Uterus (tissue), 4 donors: ENCODE measurements around the gene KCNIP3. TPM values are rescaled to one million over a fixed set of nuclear protein-coding genes. Genes with fewer than 3 reads are reported as not detected.

Source experiments
- DNase-seq, 2 donors: peaks; one replicate each; pipeline ENCODE4 v3.0.0-alpha.2; 2019 to 2020
- H3K27ac ChIP-seq, 2 donors: fragments of 200-600 bp; sonication (generic); 1 replicate in 1 of 2; 2 replicates in 1 of 2; pipeline ENCODE4 v1.5.1; 2016 to 2018
- H3K27me3 ChIP-seq, 2 donors: fragments of 200-600 bp; sonication (generic); one replicate each; pipeline ENCODE4 v1.5.1; 2018 to 2019; ENCODE audit warnings: control low read depth in 1 of 2
- H3K36me3 ChIP-seq, 2 donors: fragments of 200-600 bp; sonication (generic); one replicate each; pipeline ENCODE4 v1.5.1; 2019; ENCODE audit warnings: control low read depth in 1 of 2
- H3K4me1 ChIP-seq, 2 donors: fragments of 200-600 bp; sonication (generic); one replicate each; pipeline ENCODE4 v1.5.1; 2018 to 2019; ENCODE audit warnings: control low read depth in 1 of 2
- H3K4me3 ChIP-seq, 2 donors: fragments of 200-600 bp; sonication (generic); 1 replicate in 1 of 2; 2 replicates in 1 of 2; pipeline ENCODE4 v1.5.1; 2018 to 2019; ENCODE audit warnings: mild to moderate bottlenecking in 1 of 2
- H3K9me3 ChIP-seq, 2 donors: fragments of 200-600 bp; sonication (generic); one replicate each; pipeline ENCODE4 v1.5.1; 2019; ENCODE audit warnings: control low read depth in 1 of 2
- POLR2A ChIP-seq, 2 donors: fragments of 450-650 bp; IDR thresholded peaks; one replicate each; pipeline ENCODE4 v1.6.1; 2016; ENCODE audit warnings: antibody characterized with exemption in 2 of 2, mild to moderate bottlenecking in 1 of 2, moderate library complexity in 1 of 2
- intact Hi-C: fragments of 100-400 bp; cut with DNase I; formaldehyde crosslinking; loops from one replicate; pipeline ENCODE4 v1.15.1; 2023; ENCODE audit warnings: low total_unique reads
- total RNA-seq, 4 donors: library from RNA; depleted of rRNA in 3 of 4; stranded (reverse); fragments of >200 nt in 3 of 4; gene quantifications; one replicate each; pipeline versions ENCODE4 v1.1.0 to v1.2.4, GENCODE V29; 2014 to 2023
- TF ChIP-seq, protein P1 (sequence below), 4 experiments: fragments of 200-600 bp in 2 of 4; fragments of 450-650 bp in 2 of 4; sonication (generic) in 2 of 4; IDR thresholded peaks; one replicate each; pipeline ENCODE4 v1.5.1; 2016 to 2019; ENCODE audit warnings: antibody characterized with exemption in 4 of 4, mild to moderate bottlenecking in 2 of 4, moderate library complexity in 1 of 4
- donor health status: DM: yes; HTN: yes; CAD: no.

KCNIP3 gene
- total RNA-seq, 4 donors from 2014 or later, result 1.5 to 18.3 (median 10.8) TPM

DNA sequence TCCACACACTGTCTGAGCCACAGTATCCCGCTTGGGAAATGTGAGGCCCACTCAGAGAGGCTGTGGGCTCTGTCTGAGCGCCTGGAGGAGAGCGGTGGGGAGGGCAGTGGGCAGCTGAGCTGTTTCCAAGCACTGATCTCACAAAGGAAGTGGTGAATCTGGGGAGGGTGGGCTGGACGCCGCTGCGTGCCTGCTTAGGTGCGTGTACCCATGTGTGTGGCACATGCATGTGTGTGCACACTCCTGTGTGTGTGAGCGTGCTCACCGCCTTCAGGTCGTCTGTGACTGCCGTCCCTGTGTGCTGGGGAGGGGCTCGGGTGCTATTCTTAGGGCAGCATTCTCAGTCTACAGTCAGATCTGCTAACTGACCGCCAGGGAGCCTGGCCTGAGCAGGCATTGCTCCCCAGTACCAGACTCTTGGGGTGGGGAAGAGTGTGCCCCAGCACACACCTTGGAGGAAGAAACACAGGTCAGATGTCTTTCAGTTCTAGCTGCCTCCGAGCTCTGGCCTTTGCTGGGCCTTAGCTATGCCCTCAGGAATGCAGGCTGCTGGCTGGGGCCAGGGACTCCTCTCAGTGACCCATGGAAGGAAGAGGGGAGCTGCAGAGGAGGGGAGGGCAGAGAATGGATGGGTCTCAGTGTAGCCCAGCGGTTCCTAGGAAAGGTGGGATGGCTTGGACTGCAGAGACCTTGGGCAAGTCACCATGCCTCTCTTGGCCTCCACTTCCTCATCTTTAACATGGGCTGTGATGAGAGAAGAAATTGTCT is 31.4 kb downstream of the KCNIP3 start:
- Histone ChIP-seq H3K27me3 (no peaks in the 10 kb centered on the region), H3K4me3 (no peak overlapping the region), H3K9me3 (no peaks in the 10 kb centered on the region), H3K27ac (no peak overlapping the region), H3K4me1 (no peaks in the 10 kb centered on the region), H3K36me3 (no peaks in the 10 kb centered on the region)
- TF ChIP-seq, protein P1, sequence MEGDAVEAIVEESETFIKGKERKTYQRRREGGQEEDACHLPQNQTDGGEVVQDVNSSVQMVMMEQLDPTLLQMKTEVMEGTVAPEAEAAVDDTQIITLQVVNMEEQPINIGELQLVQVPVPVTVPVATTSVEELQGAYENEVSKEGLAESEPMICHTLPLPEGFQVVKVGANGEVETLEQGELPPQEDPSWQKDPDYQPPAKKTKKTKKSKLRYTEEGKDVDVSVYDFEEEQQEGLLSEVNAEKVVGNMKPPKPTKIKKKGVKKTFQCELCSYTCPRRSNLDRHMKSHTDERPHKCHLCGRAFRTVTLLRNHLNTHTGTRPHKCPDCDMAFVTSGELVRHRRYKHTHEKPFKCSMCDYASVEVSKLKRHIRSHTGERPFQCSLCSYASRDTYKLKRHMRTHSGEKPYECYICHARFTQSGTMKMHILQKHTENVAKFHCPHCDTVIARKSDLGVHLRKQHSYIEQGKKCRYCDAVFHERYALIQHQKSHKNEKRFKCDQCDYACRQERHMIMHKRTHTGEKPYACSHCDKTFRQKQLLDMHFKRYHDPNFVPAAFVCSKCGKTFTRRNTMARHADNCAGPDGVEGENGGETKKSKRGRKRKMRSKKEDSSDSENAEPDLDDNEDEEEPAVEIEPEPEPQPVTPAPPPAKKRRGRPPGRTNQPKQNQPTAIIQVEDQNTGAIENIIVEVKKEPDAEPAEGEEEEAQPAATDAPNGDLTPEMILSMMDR (IDR thresholded peaks at IDR 0.05), result no peak
- no peak for TF ChIP-seq POLR2A (IDR thresholded peaks at IDR 0.05)
- intact Hi-C loops, result no loop called here
- DNase-seq, result no peak

DNA sequence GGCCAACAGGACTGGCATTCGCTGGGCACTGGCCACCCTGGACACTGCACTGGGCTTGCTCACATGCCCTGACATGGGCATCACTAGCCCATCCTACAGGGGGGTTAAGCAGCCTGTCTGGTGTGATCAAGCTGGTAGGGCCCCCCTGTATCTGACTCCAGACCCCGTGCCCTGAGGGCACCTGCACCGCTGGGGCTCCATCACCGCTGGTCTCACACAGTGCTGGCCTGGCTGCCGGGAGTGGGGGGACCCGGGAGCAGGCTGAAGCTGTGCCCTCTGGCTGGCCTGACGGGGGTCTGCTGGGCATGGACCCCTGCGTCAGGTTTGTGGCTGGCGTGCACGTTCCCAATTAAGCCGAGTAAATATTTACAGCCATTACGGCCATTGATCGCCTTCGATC is 32.3 kb downstream of the KCNIP3 start:
- Histone ChIP-seq H3K4me1 (no peaks in the 10 kb centered on the region), H3K27me3 (no peaks in the 10 kb centered on the region), H3K27ac (no peak overlapping the region), H3K36me3 (no peaks in the 10 kb centered on the region), H3K4me3 (no peak overlapping the region), H3K9me3 (no peaks in the 10 kb centered on the region)
- TF ChIP-seq, protein P1 (IDR thresholded peaks at IDR 0.05), result no peak
- no peak for TF ChIP-seq POLR2A (IDR thresholded peaks at IDR 0.05)
- DNase-seq, result no peak
- intact Hi-C loops, result no loop called here

DNA sequence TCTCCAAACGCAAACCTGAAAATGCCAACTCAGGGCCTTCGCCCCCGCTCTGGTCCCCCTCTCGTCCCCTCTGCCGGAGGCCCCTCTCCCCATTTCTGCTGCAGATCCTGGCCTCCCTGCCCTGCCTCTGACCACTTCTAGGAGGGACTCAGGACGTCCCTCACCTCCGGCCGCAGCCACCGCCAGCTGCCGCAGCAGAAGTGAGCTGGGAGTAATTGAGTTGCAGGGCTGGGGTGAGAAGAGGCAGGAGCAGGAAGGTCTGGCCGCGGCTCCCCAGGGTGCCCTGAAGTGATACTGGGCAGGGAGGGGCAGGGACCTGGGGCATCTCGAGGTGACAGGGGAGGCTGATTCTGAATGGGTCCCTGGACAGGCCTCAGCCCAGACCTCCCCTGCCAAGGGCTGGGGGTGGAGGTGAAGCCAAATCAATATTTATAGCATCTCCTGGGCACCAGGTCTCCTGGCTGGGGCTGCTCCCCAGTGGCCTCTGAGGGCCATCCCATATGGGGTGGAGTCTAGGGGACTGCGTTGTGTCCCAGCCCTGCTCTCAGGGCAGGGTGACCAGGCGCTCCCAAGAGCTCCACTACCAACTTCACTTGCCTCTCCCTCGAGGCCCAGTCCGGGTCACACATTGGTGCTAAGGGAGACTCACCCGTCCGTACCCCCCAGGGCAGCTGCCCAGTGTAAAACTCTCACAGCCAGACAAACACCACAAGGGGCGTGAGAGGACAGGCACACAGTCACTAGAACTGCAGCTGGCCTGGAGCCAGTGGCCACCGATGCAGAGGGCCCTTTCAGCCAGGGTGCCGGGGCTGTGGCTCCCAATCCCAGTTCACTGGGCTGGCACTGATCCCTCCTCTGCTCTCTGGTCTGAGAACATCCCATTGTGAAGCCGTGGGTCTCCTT is 33.0 kb downstream of the KCNIP3 start:
- Histone ChIP-seq H3K36me3 (no peaks in the 10 kb centered on the region), H3K27me3 (no peaks in the 10 kb centered on the region), H3K4me1 (no peaks in the 10 kb centered on the region), H3K27ac (no peak overlapping the region), H3K9me3 (no peaks in the 10 kb centered on the region), H3K4me3 (no peak overlapping the region)
- DNase-seq, result no peak
- no peak for TF ChIP-seq POLR2A (IDR thresholded peaks at IDR 0.05)
- TF ChIP-seq, protein P1 (IDR thresholded peaks at IDR 0.05), result no peak
- intact Hi-C loops, result no loop called here

DNA sequence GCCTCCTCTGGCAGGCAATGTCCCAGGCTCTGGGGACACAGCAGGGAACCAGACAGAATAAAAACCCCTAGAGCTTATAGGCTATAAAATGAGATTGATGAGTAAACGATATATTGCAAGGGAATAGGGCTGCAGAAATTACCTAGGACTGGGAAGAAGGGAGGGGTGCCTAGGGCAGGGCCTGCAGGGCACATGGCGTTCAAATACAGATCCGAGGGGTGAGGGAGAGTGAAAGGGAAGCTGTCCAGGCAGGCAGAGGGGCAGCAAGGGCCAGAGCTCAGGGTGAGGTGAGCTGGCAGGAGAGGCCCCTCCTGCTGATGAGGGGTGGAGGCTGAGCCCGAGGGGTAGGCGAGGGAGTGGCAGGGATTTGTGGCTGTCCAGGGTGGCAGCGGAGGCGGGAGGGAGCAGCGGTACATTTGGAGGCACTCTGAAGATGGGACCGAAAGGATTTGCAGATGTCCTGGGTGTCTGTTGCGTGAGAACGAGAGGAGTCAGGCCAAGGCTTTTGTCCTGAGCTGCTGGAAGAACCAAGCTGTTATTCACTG is 33.7 kb downstream of the KCNIP3 start:
- intact Hi-C loops, result no loop called here
- H3K27ac ChIP-seq, result no peak overlapping the region
- no peaks in the 10 kb centered on the region for H3K27me3 ChIP-seq
- no peak for DNase-seq
- no peaks in the 10 kb centered on the region for H3K9me3 ChIP-seq
- no peak for TF ChIP-seq POLR2A (IDR thresholded peaks at IDR 0.05)
- TF ChIP-seq, protein P1 (IDR thresholded peaks at IDR 0.05), result no peak
- no peaks in the 10 kb centered on the region for H3K36me3 ChIP-seq
- no peaks in the 10 kb centered on the region for H3K4me1 ChIP-seq
- H3K4me3 ChIP-seq, result no peak overlapping the region

DNA sequence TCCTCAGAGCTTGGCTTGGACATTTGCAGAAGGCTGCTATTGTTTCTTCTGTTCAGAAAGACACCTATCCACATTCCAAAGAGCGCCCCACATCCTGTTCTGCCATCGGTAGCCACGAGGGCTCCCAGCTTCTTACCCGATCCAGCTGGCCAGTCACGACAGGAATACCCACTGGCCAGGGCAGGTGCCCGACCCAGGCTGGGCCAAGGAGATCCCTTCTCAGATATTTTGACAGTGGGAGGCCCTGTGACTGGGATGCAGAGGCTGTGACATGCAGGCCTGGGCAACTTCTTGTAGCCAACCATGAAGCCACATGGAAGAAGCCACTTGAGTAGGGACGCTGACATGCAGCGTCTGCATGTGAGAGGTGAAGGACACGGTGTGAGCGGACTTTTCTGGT is 34.5 kb downstream of the KCNIP3 start:
- H3K36me3 ChIP-seq, result no peaks in the 10 kb centered on the region
- no peak overlapping the region for H3K4me3 ChIP-seq
- no peaks in the 10 kb centered on the region for H3K27me3 ChIP-seq
- DNase-seq, result no peak
- TF ChIP-seq, protein P1 (IDR thresholded peaks at IDR 0.05), result no peak
- TF ChIP-seq POLR2A (IDR thresholded peaks at IDR 0.05), result no peak
- H3K9me3 ChIP-seq, result no peaks in the 10 kb centered on the region
- no peak overlapping the region for H3K27ac ChIP-seq
- no peaks in the 10 kb centered on the region for H3K4me1 ChIP-seq
- intact Hi-C loops, result no loop called here
